GM18526 (cell line): ENCODE results near the gene PIGB.
A peak's percentile ranks its signal among the peaks of the same experiment; 100 is the strongest.

Experiments used
- POLR2A ChIP-seq: IDR thresholded peaks from 3 replicates; pipeline ENCODE4 v1.6.1; 2011; ENCODE audit not compliant: insufficient read length; ENCODE audit errors: extremely low read depth

PIGB gene

GRCh38 chr15:55318588-55319494 lies at the start of gene PIGB, which contains the start of gene PIGBOS1:
Gene PIGB, plus strand, starts transcription at chr15:55319222. Its CDS starts 29 bp downstream, at chr15:55319251.
Gene PIGBOS1, minus strand, starts transcription at chr15:55319123. Its CDS starts 1,331 bp downstream, at chr15:55317792.
- TF ChIP-seq POLR2A: peak; percentile 87

DNA sequence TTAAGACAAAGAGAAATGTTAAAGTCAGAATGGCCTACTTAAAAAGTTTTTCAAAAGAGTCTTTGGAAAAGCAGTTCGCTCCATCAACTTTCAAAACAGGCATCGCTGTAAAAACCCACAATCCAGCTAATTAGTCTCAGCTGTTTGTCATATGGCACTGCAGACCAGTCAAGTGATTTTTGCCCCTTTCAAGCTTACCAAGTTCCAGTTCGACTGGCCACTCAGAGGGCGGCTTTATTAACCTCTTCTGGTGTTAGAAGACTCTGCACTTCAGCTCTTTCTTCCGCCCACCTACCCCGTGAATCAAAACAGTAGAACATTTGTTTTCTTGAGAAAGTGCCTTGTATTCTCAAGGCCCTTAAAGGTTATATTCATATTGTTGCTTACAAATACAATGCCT lies 48.7 kb upstream of the PIGB start:
- TF ChIP-seq POLR2A: no peak

DNA sequence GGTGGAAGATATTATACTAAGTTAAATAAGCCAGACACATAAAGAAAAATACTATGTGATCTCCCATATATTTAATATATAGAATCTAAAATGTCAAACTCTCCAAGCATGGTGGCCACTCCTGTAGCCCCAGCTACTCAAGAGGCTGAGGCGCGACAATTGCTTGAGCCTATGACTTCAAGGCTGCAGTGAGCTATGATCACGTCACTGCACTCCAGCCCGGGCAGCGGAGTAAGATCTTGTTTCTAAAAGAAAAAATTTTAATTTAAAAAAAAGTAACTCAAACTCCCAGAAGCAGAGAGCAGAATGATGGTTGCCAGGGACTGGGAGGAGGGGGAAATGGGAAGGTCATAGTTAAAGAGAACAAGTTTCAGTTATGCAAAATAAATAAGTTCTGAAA lies 42.7 kb upstream of the PIGB start:
- no peak for TF ChIP-seq POLR2A

- TF ChIP-seq POLR2A: no peak
Observed at GRCh38 chr15:55277116-55277564, 41.9 kb upstream of the PIGB start.

- no peak for TF ChIP-seq POLR2A
Observed at GRCh38 chr15:55277715-55278114, 41.3 kb upstream of the PIGB start.

DNA sequence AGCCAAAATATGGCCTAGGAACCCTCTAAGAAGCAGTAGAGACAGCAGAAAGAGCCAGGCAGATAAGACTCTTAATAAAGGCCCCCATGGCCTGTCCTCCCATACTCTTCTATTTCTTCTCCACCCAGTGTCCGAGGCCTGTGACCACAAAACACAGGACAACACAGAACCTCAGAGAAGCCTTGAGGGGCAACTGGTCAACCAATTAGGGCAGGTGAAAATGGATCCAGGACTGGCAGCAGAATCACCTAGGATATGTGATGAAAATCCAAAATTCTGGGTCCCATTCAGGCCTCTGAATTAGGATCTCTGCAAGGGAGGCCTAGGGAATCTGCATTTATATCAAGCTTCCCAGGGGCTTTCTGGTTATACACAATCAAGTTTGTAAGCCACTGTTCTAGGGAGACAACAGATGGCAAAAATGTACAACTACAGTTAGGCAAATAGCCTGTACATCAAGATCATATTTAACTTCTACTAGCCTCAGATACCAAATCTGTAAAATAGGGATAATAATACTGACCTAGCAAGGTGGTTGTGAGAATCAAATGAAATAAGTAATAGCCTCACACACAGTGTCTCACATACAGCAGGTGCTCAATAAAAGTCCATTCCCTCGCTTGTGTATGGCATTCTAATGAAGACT lies 39.8 kb upstream of the PIGB start:
- TF ChIP-seq POLR2A: no peak

GRCh38 chr15:55279746-55280351 lies 39.2 kb upstream of the PIGB start:
- no peak for TF ChIP-seq POLR2A

DNA sequence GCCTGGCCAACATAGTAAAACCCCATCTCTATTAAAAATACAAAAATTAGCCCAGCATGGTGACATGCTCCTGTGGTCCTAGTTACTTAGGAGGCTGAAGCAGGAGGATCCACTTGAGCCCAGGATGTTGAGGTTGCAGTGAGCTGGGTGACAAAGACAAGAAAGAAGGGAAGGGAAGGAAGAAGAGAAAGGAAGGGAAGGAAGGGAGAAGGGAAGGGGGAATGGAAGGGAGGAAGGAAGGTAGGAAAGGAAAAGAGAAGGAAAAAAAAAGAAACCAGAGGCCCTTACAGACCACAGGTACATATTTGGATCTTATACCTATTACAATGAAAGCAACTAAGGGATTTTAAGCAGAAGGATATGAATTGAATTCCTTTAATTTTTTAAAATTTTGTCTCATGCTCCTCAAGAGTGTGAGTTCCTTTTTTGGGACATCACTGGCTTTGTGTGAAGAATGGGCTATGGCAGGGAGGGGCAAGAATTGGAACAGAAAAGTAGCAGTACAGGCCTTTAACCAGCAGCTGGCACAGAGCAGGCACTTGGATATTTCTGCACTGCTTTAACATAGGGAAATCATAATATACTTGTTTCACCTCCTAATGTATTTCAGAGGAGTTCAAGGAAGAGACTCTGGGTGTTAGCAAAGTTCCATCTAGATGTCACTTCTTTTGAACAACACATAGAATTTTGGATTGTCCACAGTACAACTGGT lies 37.3 kb upstream of the PIGB start:
- no peak for TF ChIP-seq POLR2A

GRCh38 chr15:55282284-55282833 lies 36.7 kb upstream of the PIGB start:
- TF ChIP-seq POLR2A: no peak

DNA sequence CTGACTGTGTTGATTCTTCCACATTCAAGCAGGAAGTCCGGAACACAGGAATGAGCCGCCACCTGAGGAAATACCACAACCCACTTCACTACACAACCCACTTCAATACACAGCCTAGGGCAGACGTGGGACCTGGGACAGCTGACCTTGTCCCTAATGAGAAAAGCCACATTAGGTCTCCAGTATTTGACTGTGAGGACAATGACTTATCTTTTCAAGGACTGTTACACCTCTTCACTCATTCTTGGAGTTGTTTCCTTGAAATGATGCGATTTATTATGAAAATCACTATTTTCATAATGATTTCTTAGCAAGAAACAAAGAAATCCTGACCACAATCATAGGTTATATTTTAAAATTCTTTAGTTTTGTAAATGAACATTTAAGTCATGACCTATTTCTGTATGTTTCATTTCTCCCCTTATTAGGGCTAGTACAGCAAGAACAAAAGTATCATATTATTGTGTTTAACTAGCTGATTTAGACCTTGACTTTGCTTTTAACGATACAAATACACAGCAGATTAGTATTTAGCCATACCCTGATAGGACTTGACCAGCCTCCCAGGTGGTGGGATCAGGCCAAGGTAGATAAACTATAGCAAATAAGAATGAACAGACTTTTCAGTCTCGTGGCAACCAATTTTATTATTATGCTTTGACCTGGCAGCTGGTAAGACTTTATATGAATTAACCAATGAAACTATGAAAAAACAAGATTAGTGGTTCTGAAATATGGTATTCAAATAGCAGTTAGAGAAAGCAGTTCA lies 35.5 kb upstream of the PIGB start:
- TF ChIP-seq POLR2A: no peak

DNA sequence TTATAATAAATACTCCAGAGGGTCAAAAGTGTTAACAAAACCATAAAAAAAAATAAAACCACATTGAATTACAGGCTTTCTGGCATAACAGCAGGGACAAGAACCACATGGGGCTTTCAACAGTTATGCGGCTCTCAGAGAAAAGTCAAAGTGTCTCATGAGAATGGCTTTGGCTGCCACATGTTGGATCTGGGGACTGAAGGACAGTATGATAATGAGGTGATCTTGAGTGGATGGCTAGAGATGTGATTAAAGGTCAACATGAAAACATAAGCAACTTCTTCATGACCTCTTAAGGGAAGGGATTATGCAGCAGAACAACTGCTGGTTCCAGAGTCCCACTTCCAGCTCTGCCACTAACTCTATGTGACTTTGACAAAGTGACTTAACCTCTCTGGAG lies 34.6 kb upstream of the PIGB start:
- TF ChIP-seq POLR2A: no peak

DNA sequence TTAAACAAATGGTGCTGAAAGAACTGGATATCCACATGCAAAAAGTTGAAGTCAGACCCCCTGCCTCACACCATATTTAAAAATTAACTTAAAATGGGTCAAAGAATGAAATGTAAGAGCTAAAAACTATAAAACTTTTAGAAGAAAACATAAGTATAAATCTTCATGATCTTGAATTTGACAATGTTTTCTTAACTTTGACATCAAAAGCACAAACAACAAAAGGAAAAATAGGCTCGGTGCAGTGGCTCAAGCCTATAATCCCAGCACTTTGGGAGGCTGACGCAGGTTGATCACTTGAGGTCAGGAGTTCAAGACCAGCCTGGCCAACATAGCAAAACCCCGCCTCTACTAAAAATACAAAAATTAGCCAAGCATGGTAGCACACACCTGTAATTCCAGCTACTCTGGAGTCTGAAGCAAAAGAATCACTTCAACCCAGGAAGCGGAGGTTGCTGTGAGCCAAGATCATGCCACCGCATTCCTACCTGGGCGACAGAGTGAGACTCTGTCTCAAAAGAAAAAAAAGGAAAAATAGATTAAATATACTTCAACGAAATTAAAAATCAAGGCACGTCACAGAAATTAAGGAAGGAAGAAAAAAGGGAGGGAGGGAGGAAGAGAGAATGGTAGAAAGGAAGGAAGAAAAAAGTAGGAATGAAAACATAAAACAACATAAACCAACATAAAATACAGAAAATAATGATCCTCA lies 30.9 kb upstream of the PIGB start:
- no peak for TF ChIP-seq POLR2A

GRCh38 chr15:55289011-55289745 lies 29.8 kb upstream of the PIGB start:
- TF ChIP-seq POLR2A: no peak
